Measurements from ENCODE around the gene SMTN. TPM values are rescaled to one million over a fixed set of nuclear protein-coding genes. Genes with fewer than 3 reads are reported as not detected.

The SMTN gene
- total RNA-seq, 1 experiment from 2014 or later, result 80.2 TPM

DNA sequence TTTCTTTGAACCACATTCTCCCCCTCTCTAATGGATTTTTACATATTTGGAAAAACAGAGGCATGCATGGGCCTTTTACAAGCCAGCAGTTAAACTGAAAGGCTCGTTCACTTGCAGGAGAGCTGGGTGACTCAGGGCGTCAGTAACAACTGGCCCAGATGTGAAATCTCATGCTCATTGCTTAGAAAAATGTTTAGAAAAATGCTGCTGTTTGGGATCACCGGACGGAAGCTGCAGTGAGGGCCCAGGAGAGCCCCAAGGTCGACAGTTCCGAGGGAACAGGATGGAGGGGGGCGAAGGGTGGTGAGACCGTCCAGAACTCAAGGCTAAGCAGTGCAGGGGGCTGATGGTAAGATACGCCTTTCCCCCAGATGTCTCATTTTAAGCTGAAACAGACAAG lies 41.7 kb upstream of the SMTN start:
- Mint-ChIP-seq H3K4me1 (ENCODE audit: insufficient read depth, unreplicated experiment) (peaks cover 14% of the 10 kb centered on the region), H3K36me3 (ENCODE audit: insufficient read depth, unreplicated experiment) (no peaks in the 10 kb centered on the region), H3K4me3 (ENCODE audit: unreplicated experiment) (no peak overlapping the region), H3K9me3 (ENCODE audit: unreplicated experiment) (no peaks in the 10 kb centered on the region), H3K27ac (ENCODE audit: low read depth, unreplicated experiment) (no peak overlapping the region), H3K27me3 (ENCODE audit: insufficient read depth, unreplicated experiment) (no peaks in the 10 kb centered on the region)
- TF ChIP-seq, protein P1, sequence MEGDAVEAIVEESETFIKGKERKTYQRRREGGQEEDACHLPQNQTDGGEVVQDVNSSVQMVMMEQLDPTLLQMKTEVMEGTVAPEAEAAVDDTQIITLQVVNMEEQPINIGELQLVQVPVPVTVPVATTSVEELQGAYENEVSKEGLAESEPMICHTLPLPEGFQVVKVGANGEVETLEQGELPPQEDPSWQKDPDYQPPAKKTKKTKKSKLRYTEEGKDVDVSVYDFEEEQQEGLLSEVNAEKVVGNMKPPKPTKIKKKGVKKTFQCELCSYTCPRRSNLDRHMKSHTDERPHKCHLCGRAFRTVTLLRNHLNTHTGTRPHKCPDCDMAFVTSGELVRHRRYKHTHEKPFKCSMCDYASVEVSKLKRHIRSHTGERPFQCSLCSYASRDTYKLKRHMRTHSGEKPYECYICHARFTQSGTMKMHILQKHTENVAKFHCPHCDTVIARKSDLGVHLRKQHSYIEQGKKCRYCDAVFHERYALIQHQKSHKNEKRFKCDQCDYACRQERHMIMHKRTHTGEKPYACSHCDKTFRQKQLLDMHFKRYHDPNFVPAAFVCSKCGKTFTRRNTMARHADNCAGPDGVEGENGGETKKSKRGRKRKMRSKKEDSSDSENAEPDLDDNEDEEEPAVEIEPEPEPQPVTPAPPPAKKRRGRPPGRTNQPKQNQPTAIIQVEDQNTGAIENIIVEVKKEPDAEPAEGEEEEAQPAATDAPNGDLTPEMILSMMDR (IDR thresholded peaks at IDR 0.05; ENCODE audit: unreplicated experiment), result no peak
- ChIA-PET POLR2A (interaction anchor here (1.0 kb wide), 1 partner anchor 16 kb away, joined by 3 read pairs; no protein-coding TSS in a partner anchor), CTCF (no interaction called here)
- no peak for DNase-seq (ENCODE audit: unreplicated experiment)
- intact Hi-C loops (cut with micrococcal nuclease), result no loop called here
- BruUV-seq (replicated peaks), result no TSS peak

DNA sequence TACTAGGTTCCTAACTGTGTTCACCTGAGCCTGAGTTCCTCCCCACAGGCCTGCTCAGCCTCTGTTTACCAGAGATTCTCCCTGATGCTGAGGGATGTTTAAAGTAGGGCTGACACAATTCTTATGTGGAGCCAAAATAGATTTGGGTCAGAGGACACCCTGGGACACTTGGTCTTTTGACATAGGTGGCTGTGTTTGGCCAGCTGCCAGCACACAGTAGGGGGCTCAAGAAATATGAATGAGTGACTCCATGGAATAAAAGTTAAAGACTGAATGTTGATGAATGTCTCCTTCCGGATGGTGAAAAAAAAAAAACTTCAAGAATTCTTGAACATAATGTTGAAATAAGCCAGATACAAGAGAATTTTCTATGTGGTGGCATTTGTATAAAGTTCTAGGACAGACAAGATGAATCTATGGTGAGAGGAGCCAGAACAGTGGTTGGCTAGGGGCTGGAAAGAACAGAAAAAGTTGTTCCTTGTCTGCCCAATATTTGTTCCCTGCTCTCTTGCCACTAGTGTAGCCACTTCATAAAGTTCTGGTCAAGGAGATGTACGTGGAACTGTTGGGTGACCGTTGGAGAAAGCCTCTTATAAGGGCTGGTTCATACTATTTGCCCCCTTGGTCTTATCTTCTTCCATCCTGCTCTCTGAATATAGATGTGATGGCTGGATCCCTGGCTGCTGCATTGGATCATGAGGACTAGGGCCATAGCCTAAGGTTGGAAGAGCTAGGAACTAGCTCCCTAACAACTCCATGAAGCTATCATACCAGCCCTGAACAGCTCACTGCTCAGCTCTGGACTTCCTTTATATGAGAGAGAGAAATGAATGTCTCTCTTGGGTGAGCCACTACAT lies 40.3 kb upstream of the SMTN start:
- BruUV-seq (replicated peaks), result no TSS peak
- DNase-seq (ENCODE audit: unreplicated experiment), result no peak

DNA sequence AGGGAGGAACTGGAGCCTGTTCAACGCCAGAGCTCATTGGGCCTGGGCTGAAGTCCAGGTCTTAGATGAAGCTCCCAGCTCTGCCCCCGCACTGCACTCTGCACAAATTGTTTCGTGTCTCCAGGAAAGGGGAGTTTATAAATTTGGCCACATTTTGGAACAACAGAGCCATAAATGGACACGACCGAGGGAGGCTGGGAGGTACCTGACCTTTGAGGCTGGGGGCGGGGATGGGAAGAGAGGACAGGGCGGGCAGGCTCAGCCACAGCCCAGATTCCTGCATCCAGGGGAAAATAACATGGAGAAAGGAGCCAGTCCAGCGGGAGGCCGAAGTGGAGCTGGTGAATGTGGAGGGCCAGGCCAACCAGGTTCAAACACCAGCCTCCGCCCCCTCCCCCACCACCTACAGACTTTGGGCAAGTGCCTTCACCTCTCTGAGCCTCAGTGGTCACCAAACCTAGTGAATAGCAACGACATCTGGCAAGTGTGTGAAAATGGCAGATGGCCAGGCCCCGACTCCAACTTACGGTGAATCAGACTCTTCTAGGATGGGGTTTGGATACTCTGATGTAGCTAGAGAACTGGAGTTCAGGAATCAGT lies 36.8 kb upstream of the SMTN start:
- POLR2A ChIA-PET, result no interaction called here

More for the DNA sequence above, 40.3 kb upstream of the SMTN start:
- Mint-ChIP-seq H3K9me3 (ENCODE audit: unreplicated experiment) (no peaks in the 10 kb centered on the region), H3K36me3 (ENCODE audit: insufficient read depth, unreplicated experiment) (no peaks in the 10 kb centered on the region), H3K27me3 (ENCODE audit: insufficient read depth, unreplicated experiment) (no peaks in the 10 kb centered on the region), H3K4me1 (ENCODE audit: insufficient read depth, unreplicated experiment) (peaks cover 11% of the 10 kb centered on the region), H3K4me3 (ENCODE audit: unreplicated experiment) (no peak overlapping the region), H3K27ac (ENCODE audit: low read depth, unreplicated experiment) (no peak overlapping the region)
- ChIA-PET CTCF (no interaction called here), POLR2A (no interaction called here)
- TF ChIP-seq, protein P1 (IDR thresholded peaks at IDR 0.05; ENCODE audit: unreplicated experiment), result no peak
- intact Hi-C loops (cut with micrococcal nuclease), result no loop called here

More for the DNA sequence above, 36.8 kb upstream of the SMTN start:
- no peak overlapping the region for H3K27ac Mint-ChIP-seq (ENCODE audit: low read depth, unreplicated experiment)
- DNase-seq (ENCODE audit: unreplicated experiment), result no peak
- H3K4me3 Mint-ChIP-seq (ENCODE audit: unreplicated experiment), result no peak overlapping the region
- H3K36me3 Mint-ChIP-seq (ENCODE audit: insufficient read depth, unreplicated experiment), result no peaks in the 10 kb centered on the region
- CTCF ChIA-PET, result no interaction called here
- BruUV-seq (replicated peaks), result no TSS peak
- intact Hi-C loops (cut with micrococcal nuclease), result no loop called here
- no peaks in the 10 kb centered on the region for H3K9me3 Mint-ChIP-seq (ENCODE audit: unreplicated experiment)
- no peaks in the 10 kb centered on the region for H3K4me1 Mint-ChIP-seq (ENCODE audit: insufficient read depth, unreplicated experiment)
- H3K27me3 Mint-ChIP-seq (ENCODE audit: insufficient read depth, unreplicated experiment), result no peaks in the 10 kb centered on the region
- TF ChIP-seq, protein P1 (IDR thresholded peaks at IDR 0.05; ENCODE audit: unreplicated experiment), result no peak

Data from MCF 10A (cell line).